HEK293 (cell line): Measurements from ENCODE around the gene PAM.

ENCODE experiments used
- YY1 ChIP-seq: fragments of 450-650 bp; formaldehyde crosslinking; IDR thresholded peaks from 2 replicates; pipeline ENCODE4 v1.5.1; 2018; ENCODE audit warnings: missing biosample characterization, missing genetic modification characterization
- TF ChIP-seq, protein P1 (sequence below): fragments of 450-650 bp; formaldehyde crosslinking; IDR thresholded peaks from 2 replicates; pipeline ENCODE4 v1.5.1; 2016; ENCODE audit warnings: missing biosample characterization, missing genetic modification characterization

DNA sequence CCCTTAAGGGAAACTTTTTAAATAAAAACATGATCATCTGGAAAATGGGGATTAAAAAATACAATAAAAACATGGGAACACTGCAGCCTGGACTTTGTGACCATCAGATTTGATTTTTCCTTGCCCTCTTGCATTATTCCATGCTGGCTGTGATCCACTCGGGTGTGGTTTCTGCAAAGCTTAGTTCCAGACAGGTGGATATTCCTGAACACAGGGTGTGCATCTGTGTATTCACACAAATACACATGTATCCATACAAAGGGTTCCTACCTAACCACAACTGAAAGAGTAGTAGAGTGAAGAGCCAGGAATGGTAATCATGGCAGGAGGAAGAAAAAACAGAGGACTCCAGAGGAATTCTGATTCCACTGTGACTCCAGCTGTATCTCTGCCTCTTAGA, 178.2 kb downstream of the PAM start:
- TF ChIP-seq, protein P1, sequence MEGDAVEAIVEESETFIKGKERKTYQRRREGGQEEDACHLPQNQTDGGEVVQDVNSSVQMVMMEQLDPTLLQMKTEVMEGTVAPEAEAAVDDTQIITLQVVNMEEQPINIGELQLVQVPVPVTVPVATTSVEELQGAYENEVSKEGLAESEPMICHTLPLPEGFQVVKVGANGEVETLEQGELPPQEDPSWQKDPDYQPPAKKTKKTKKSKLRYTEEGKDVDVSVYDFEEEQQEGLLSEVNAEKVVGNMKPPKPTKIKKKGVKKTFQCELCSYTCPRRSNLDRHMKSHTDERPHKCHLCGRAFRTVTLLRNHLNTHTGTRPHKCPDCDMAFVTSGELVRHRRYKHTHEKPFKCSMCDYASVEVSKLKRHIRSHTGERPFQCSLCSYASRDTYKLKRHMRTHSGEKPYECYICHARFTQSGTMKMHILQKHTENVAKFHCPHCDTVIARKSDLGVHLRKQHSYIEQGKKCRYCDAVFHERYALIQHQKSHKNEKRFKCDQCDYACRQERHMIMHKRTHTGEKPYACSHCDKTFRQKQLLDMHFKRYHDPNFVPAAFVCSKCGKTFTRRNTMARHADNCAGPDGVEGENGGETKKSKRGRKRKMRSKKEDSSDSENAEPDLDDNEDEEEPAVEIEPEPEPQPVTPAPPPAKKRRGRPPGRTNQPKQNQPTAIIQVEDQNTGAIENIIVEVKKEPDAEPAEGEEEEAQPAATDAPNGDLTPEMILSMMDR (tag by site-specific recombination), result no peak
- TF ChIP-seq YY1, result no peak
